SU-DHL-6 (cell line): ENCODE data around the gene EXOC6B.

Experiments
- CTCF ChIP-seq: fragments of 200-600 bp; sonication (generic); IDR thresholded peaks from one replicate; pipeline ENCODE4 v1.5.1; 2017; ENCODE audit warnings: antibody characterized with exemption, mild to moderate bottlenecking, low read length, moderate library complexity; ENCODE audit not compliant: insufficient read depth, poor library complexity, severe bottlenecking
- EZH2phosphoT487 ChIP-seq: fragments of 200-600 bp; sonication (generic), shearing (Covaris generic); conservative IDR thresholded peaks from 2 replicates; pipeline ENCODE4 v1.6.1; 2018; ENCODE audit warnings: mild to moderate bottlenecking, antibody characterized with exemption, low read length, moderate library complexity, mixed read lengths

DNA sequence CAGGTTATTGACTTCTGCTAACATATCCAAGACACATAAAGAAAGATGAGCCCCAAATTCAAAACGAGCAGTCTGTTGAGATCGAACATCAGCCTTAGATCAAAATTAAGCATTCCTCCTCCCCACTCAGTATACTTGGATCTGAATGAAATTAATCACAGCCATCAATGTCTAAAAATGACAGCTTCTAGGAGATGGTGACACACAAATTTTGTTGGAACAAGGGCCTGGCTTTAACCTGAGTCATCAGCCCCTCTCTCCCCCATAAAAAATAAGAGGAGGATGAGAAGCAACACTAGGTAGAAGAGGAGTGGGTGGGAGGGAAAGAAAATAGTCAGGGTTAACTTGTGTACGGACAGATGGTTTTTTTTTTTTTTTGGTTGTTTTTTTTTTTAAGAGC, 223.1 kb downstream of the EXOC6B start:
- no peak for TF ChIP-seq CTCF
- no peak for TF ChIP-seq EZH2phosphoT487
